ENCODE measurements around the gene KIF16B. TPM values are rescaled to one million over a fixed set of nuclear protein-coding genes. Genes with fewer than 3 reads are reported as not detected.

The KIF16B gene
- total and polyA plus RNA-seq, 2 of the 8 experiments (the other 6 are each of a cell fraction or from before 2014, with no cell fraction given) = 3.0 to 9.2 TPM

- TF ChIP-seq YY1 (IDR thresholded peaks at IDR 0.05; ENCODE audit: low read depth, low read length) = 0 out of 2 replicates have a peak, but pooled peaks have one; percentile 14
- TF ChIP-seq SP1 (IDR thresholded peaks at IDR 0.05; ENCODE audit: low read depth, low read length) = peak; percentile 84
- TF ChIP-seq SAP30 (IDR thresholded peaks at IDR 0.05; ENCODE audit: insufficient read depth, insufficient replicate concordance, low read length) = no peak
- TF ChIP-seq, protein P1, sequence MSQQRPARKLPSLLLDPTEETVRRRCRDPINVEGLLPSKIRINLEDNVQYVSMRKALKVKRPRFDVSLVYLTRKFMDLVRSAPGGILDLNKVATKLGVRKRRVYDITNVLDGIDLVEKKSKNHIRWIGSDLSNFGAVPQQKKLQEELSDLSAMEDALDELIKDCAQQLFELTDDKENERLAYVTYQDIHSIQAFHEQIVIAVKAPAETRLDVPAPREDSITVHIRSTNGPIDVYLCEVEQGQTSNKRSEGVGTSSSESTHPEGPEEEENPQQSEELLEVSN (IDR thresholded peaks at IDR 0.05) = no peak
- TF ChIP-seq, protein P2, sequence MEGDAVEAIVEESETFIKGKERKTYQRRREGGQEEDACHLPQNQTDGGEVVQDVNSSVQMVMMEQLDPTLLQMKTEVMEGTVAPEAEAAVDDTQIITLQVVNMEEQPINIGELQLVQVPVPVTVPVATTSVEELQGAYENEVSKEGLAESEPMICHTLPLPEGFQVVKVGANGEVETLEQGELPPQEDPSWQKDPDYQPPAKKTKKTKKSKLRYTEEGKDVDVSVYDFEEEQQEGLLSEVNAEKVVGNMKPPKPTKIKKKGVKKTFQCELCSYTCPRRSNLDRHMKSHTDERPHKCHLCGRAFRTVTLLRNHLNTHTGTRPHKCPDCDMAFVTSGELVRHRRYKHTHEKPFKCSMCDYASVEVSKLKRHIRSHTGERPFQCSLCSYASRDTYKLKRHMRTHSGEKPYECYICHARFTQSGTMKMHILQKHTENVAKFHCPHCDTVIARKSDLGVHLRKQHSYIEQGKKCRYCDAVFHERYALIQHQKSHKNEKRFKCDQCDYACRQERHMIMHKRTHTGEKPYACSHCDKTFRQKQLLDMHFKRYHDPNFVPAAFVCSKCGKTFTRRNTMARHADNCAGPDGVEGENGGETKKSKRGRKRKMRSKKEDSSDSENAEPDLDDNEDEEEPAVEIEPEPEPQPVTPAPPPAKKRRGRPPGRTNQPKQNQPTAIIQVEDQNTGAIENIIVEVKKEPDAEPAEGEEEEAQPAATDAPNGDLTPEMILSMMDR (IDR thresholded peaks at IDR 0.05; ENCODE audit: control extremely low read depth in 1 of 3, insufficient read depth in 1 of 3, low read depth in 1 of 3, low read length in 3 of 3) = peak in 1 of 3 experiments; percentile 4; a peak in 2 of 4 replicates
- TF ChIP-seq NANOG (IDR thresholded peaks at IDR 0.05; ENCODE audit: insufficient read depth, low read depth, low read length, poor library complexity, severe bottlenecking) = no peak
- no peak for TF ChIP-seq CBX5 (IDR thresholded peaks at IDR 0.05; ENCODE audit: low read depth, low read length)
- no peak for TF ChIP-seq TAF7 (optimal IDR thresholded peaks at IDR 0.05; ENCODE audit: borderline replicate concordance, low read depth, low read length)
- no peak for TF ChIP-seq EZH2 (IDR thresholded peaks at IDR 0.05; ENCODE audit: low read depth, low read length, severe bottlenecking)
- TF ChIP-seq CBX8 (IDR thresholded peaks at IDR 0.05; ENCODE audit: borderline replicate concordance, low read depth, low read length) = no peak
- TF ChIP-seq, protein P3, sequence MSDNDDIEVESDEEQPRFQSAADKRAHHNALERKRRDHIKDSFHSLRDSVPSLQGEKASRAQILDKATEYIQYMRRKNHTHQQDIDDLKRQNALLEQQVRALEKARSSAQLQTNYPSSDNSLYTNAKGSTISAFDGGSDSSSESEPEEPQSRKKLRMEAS (IDR thresholded peaks at IDR 0.05) = peak; percentile 77
Observed at GRCh38 chr20:16573001-16573965, at the start of gene KIF16B (continued).

Data from H1 (cell line).